NOMO-1 treated with dmso at 0.1 percent for 144 hours (cell line): ENCODE data around the gene ELAC1.
"Not testable (repeated sequence)": the region's sequence is repeated elsewhere in the genome, so short reads cannot be mapped to it uniquely, and the experiment has no call there.

ENCODE experiments used
- DNase-seq: peaks from one replicate; lab custom pipeline; 2025; ENCODE audit not compliant: unreplicated experiment; lab: John Stamatoyannopoulos, UW

ELAC1 gene

DNA sequence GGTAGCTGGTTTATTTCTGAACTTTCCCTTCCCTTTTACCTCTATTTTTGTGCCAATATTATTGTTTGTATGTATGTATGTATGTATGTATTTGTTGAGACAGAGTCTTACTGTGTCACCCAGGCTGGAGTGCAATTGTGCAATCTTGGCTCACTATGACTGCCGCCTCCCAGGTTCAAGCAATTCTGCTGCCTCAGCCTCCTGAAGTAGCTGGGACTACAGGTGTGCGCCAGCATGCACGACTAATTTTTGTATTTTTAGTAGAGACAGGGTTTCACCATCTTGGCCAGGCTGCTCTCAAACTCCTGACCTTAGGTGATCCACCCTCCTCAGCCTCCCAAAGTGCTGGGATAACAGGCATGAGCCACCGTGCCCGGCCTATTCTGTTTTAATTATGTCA is 4.6 kb downstream of the ELAC1 start:
- DNase-seq = not testable (repeated sequence)

DNA sequence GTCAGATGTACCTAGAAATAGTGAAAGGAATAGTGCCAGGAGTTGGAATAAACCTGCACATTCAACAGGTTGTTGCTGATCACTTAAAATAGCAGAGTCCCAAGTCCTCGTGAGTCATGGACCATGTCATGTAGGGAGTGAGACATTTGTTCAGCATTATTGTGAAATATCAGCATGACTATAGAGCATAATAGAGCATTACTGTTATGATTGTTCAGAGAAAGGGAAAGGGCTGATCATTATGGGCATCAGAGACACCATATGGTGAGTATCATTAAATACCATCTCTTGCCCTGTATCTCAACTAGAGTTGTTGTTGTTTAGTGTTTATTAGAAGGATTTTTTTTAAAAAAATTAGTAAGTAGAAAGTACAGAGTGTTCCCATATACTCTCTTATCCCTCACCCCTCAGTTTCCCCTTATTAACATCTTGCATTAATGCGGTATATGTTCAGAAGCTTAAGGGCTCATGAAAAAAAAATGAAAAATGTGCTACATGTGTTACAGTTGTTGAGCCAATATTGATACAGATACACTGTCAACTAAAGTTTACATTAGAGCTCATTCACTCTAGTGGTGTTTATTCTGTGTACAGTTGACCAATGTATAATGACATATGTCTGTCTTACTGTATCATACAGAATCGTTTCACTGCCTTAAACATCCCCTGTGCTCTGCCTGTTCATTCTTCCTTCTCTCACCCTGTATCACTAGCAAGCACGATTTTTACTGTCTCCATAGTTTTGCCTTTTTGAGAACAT is 5.7 kb downstream of the ELAC1 start:
- DNase-seq = no peak

- no peak for DNase-seq
Measured at GRCh38 chr18:50977037-50977760, 9.4 kb downstream of the ELAC1 start.

DNA sequence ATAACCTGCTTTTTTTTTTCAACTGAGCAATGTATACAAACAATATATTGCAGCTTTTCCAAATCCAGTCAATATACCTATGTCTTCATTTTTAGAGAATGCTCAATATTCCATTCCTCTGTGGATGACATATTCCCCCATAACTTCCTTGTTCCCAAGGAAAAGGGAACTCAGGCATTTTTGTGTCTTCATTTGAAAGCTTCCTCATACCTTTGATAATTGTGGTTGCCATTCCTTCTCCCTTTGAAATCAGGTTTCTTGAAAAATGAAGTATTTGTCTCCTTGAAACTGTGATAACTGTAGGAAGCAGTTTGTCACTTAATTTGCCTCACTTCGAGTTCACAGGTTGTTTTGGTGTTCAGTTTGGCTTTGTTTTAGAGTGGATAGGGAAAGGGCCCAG is 13.5 kb downstream of the ELAC1 start:
- no peak for DNase-seq

DNA sequence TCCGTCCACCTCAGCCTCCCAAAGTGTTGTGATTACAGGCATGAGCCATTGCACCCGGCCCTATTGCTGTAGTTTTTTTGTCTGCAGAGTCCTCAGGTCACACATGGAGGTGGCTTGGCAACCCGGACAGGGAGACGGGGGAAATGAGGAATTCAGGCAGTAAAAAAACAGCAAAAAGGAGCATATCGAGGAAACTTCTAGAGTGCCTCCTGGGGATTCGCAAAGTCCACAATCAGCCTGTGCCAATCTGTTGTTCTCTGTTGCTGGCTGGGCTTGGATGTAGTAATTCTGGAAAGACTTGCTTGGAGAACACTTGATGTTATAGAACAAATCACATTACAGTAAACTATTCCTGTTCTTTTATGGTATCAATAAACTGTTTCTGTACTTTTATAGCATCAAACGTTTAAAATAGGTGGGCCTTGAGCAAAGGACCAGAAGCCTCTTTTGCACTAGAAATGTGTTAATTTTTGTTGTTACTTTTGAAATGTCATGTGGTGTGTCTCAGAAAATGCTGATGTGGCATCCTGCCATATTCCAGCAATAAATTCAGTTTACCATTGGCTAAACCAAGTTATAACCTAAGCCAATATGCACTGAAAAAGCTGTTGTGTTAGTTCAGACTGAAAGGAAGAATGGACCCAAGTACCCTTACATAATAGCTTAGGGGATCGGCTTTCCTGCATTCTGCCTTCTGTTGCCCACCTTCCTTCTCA is 14.4 kb downstream of the ELAC1 start:
- DNase-seq = no peak

GRCh38 chr18:50982802-50983179 is 15.0 kb downstream of the ELAC1 start:
- DNase-seq = no peak

DNA sequence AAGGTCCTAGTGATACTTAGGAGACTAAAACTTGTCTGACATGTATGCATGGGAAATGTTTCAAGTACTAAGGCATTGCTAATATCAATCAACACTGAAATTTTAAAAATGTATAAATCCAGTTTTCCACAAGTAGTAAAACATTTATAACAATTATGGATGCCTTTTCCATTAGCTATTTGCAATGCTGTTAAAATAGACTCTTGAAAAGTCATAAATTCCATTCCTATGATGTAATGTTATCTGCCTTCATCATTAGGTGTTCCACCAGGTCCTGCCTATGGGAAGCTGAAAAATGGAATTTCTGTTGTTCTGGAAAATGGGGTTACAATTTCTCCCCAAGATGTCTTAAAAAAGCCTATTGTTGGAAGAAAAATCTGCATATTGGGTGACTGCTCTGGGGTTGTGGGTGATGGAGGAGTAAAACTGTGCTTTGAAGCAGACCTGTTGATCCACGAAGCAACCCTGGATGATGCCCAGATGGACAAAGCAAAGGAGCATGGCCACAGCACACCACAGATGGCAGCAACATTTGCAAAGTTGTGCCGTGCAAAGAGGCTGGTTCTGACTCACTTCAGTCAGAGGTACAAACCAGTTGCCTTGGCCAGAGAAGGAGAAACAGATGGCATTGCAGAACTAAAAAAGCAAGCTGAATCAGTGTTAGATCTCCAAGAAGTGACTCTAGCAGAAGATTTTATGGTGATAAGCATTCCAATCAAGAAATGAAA is 18.7 kb downstream of the ELAC1 start:
- DNase-seq = no peak

DNA sequence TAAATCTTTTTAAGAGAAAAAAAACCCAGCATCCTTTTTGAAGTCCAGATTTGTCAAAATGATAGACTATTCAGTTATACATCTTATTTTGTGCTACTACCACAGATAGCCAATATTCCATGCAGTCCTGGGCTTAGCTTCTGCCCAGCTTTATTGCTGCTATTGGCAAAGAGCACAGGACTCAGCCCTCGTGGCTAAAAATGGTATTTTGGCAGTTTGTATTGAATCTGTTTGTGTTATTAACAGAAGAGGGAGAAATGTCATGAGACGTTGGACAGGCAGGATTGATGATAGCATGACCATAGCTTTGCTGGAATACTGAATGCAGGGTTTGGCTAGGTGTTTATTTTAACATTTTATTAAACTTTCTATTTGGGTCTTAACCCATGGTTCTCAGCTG is 19.4 kb downstream of the ELAC1 start:
- DNase-seq = no peak

DNA sequence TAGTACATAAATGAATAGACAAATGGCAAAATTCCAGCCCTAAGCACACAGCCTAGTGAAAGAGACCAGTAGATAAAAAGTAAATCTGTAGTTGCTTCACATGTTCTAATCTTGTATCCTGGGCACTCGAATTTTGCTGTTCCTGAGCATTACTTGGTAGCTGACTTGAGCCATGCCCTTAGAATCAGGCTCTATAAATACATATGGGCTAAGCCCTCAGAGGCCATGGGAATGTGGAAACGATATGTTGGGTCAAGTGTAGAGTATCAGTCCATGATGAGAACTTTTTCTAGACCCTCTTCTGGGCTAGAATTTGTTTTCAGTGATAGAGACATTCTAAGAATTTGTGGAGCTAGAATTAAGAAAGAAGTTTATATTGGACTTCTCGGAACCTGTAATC is 21.9 kb downstream of the ELAC1 start:
- no peak for DNase-seq

- DNase-seq = no peak
Measured at GRCh38 chr18:50992351-50992762, 24.5 kb downstream of the ELAC1 start.

DNA sequence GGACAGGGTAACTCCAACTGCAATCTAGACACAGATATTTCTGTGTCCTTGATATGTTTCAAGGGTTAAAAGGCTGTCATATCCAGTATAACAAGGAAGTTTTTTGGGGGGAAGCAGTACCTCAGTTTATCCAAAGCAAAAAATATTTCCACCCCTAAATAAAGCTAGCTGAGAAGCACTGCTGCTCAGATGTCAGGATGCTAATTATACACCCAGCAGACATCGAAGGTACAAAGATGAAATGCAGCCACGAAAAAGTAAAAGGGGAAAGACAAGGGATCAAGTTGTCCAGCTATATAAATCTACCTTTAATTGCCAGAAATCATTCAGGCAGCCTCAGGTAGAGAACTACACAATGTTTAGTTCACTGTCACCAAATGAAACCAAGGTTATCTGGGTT is 26.2 kb downstream of the ELAC1 start:
- no peak for DNase-seq

DNA sequence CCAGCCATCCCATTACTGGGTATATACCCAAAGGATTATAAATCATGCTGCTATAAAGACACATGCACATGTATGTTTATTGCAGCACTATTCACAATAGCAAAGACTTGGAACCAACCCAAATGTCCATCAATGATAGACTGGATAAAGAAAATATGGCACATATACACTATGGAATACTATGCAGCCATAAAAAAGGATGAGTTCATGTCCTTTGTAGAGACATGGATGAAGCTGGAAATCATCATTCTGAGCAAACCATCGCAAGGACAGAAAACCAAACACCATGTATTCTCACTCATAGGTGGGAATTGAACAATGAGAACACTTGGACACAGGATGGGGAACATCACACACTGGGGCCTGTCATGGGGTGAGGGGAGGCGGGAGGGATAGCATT is 35.3 kb downstream of the ELAC1 start:
- DNase-seq = not testable (repeated sequence)

DNA sequence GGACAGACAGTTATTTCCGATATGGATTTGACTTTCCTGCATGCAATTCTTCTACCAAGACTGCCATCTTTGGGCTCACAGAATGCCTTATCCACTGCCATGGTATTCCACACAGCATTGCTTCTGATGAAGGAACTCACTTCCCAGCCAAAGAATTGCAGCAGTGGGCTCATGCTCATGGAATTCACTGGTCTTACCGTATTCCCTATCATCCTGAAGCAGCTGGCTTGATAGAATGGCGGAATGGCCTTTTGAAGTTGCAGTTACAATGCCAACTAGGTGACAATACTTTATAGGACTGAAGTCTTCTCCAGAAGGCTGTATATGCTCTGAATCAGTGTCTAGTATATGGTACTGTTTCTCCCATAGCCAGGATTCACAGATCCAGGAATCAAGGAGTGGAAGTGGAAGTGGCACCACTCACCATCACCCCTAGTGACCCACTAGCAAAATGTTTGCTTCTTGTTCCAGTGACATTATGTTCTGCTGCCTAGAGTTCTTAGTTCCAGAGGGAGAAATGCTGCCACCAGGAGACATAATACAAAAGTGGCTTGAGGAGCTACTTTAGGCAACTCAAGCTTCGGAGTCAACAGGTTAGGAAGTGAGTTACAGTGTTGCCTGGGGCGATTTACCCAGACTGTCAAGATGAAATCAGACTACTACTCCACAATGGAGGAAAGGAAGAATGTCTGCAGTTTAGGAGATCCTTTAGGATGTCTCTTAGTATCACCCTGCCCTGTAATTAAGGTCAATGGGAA is 38.4 kb downstream of the ELAC1 start:
- DNase-seq = no peak

DNA sequence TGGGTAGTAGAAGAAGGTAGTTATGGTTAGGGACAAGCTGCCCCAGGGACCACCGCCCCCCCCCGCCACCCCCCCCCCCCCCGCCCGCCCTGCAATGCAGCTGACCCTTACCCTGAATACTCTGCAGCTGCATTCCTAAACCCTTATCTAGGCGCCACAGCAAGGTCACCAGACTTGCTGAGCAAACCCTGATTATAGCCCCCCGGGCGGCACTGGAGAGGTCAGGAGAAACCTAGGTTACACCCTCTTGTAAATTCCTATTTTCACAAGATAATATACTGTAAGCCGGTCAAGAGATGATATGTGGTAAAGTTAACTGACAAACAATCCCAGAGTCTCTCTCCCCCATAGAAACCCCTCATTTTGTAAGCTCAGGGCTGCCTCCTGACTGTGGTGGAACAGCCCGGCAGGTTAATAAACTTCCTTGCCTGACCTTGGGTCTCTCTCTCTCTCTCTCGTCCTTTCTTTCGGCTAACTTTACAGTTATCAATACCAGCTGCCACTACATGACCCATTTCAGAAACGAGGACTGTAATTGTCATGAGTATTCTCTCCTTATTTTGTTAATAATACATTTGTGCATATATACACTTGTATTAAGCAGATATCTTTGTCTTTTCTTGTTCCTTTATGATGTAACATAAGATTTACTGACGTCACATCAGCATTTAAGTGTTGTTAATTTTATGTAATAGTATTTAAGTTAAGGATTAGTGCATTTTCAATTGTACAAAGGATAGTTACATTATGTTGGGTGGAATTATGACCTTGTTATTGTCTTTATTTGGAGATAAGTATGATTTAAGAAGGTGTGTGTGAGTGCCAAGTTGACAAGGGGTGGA is 39.3 kb downstream of the ELAC1 start:
- no peak for DNase-seq

DNA sequence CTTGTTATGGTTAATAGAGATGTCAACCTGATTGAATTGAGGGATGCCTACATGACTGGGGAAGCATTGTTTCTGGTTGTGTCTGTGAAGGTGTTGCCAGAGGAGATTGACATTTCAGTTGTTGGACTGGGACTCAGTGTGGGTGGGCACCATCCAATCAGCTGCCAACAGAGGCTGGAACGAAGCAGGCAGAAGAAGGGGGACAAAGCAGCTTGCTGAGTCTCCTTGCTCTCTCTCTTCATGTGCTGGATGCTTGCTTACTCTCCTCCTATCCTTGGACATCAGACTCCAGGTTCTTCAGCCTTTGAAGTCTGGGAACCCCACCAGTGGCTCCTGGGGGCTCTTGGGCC is 39.9 kb downstream of the ELAC1 start:
- DNase-seq = no peak

GRCh38 chr18:51009072-51009471 is 41.2 kb downstream of the ELAC1 start:
- DNase-seq = peak; percentile 9

- no peak for DNase-seq
Measured at GRCh38 chr18:51010218-51010617, 42.4 kb downstream of the ELAC1 start.

GRCh38 chr18:51011709-51012108 is 43.9 kb downstream of the ELAC1 start:
- DNase-seq = no peak

DNA sequence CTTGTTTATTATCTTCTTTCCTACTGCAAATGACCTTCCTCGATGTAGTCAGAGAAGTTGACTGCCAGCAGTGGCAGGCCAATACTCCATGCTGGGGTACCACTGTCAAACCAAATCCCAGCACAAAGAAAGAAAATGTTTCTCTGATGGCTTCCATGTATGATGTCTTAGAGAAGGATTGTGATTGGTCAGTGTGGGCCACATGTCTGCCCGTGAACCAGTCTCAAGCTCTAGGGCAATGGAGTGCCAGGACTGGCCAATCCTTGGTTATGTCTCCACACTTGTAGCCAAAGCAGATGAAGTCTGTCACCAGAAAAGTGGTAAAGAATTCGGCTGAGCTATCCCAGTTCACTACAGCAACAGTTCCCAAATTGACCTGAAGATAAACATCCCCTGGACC is 44.6 kb downstream of the ELAC1 start:
- DNase-seq = no peak

GRCh38 chr18:51013259-51013658 is 45.4 kb downstream of the ELAC1 start:
- no peak for DNase-seq
